H1 (cell line): ENCODE data around the gene PTGES3L. TPM values are rescaled to one million over a fixed set of nuclear protein-coding genes. Genes with fewer than 3 reads are reported as not detected.

ENCODE experiments used
- CTCF ChIA-PET: fragments of 300-600 bp; sonication (Branson Sonifier 250); formaldehyde crosslinking; loops from one replicate; lab custom pipeline; 2021; ENCODE audit not compliant: partially characterized antibody; lab: Charles Lee
- POLR2A ChIA-PET: fragments of 300-600 bp; sonication (Branson Sonifier 250); formaldehyde crosslinking; loops from one replicate; lab custom pipeline; 2021; ENCODE audit warnings: inconsistent platforms; ENCODE audit not compliant: partially characterized antibody; lab: Charles Lee
- DNase-seq, 2 experiments: peaks; one replicate each; pipeline versions ENCODE4 v3.0.0 to v3.0.0-alpha.2; 2010 to 2022; ENCODE audit warnings: low spot score in 2 of 2, low read depth in 1 of 2, mixed read lengths in 1 of 2
- FAIRE-seq: peaks from 2 replicates; lab custom pipeline; 2011; peaks lifted over from hg19 to GRCh38; lab: Jason Lieb, UNC
- H2AFZ ChIP-seq: 2 replicates; pipeline ENCODE4 v1.8.1; 2012; ENCODE audit warnings: low read length, inconsistent platforms
- H2AK5ac ChIP-seq: 2 replicates; pipeline ENCODE4 v1.6.1; 2013; ENCODE audit warnings: low read depth, low read length
- H2BK120ac ChIP-seq: replicated peaks from 2 replicates; pipeline ENCODE3; 2013; ENCODE audit warnings: low read depth, low read length, inconsistent platforms
- H2BK12ac ChIP-seq: 2 replicates; pipeline ENCODE4 v1.6.1; 2013; ENCODE audit warnings: low read depth, low read length
- H2BK15ac ChIP-seq: 2 replicates; pipeline ENCODE4 v1.6.1; 2013; ENCODE audit warnings: low read length
- H2BK20ac ChIP-seq: 2 replicates; pipeline ENCODE4 v1.6.1; 2013; ENCODE audit warnings: low read length
- H2BK5ac ChIP-seq: 2 replicates; pipeline ENCODE4 v1.6.1; 2013; ENCODE audit warnings: low read depth, low read length
- H3K14ac ChIP-seq: 2 replicates; pipeline ENCODE4 v1.6.1; 2013; ENCODE audit warnings: inconsistent platforms; ENCODE audit not compliant: insufficient read length
- H3K18ac ChIP-seq: 2 replicates; pipeline ENCODE4 v1.6.1; 2013; ENCODE audit warnings: low read length; ENCODE audit errors: extremely low read depth
- H3K23ac ChIP-seq: 2 replicates; pipeline ENCODE4 v1.6.1; 2013; ENCODE audit warnings: inconsistent platforms; ENCODE audit not compliant: insufficient read length
- H3K23me2 ChIP-seq: 2 replicates; pipeline ENCODE4 v1.6.1; 2013; ENCODE audit warnings: low read depth, low read length
- H3K27ac ChIP-seq: 2 replicates; pipeline ENCODE4 v1.6.1; 2011; ENCODE audit warnings: low read depth, low read length, inconsistent platforms
- H3K27me3 ChIP-seq, 4 experiments: replicated peaks in 1 of 4; 1 replicate in 1 of 4; 2 replicates in 3 of 4; pipeline versions ENCODE4 v1.6.1 to v1.8.1; 2011 to 2013; ENCODE audit warnings: low read length in 3 of 4, mild to moderate bottlenecking in 3 of 4, inconsistent platforms in 2 of 4, mixed read lengths in 2 of 4, moderate library complexity in 1 of 4; ENCODE audit not compliant: control insufficient read depth in 3 of 4, insufficient read depth in 3 of 4; ENCODE audit errors: extremely low read depth in 1 of 4
- H3K36me3 ChIP-seq, 4 experiments: 2 replicates each; pipeline versions ENCODE4 v1.6.1 to v1.8.1; 2011 to 2013; ENCODE audit warnings: mild to moderate bottlenecking in 4 of 4, low read length in 3 of 4, moderate library complexity in 2 of 4, control low read depth in 1 of 4, inconsistent platforms in 1 of 4; ENCODE audit not compliant: insufficient read depth in 4 of 4, control insufficient read depth in 2 of 4
- H3K4ac ChIP-seq: replicated peaks from 2 replicates; pipeline ENCODE3; 2013; ENCODE audit warnings: low read length, low read depth, mixed read lengths, inconsistent platforms; ENCODE audit not compliant: insufficient read length
- H3K4me1 ChIP-seq, 4 experiments: replicated peaks in 1 of 4; 1 replicate in 1 of 4; 2 replicates in 3 of 4; pipeline versions ENCODE4 v1.6.1 to v1.8.1; 2011 to 2013; ENCODE audit warnings: low read length in 3 of 4, inconsistent platforms in 2 of 4, mixed read lengths in 1 of 4; ENCODE audit not compliant: insufficient read depth in 4 of 4, control insufficient read depth in 3 of 4
- H3K4me2 ChIP-seq, 2 experiments: 2 replicates each; pipeline versions ENCODE4 v1.6.1 to v1.8.1; 2011 to 2013; ENCODE audit warnings: low read depth in 2 of 2, low read length in 2 of 2, control low read depth in 1 of 2, inconsistent platforms in 1 of 2, mild to moderate bottlenecking in 1 of 2; ENCODE audit not compliant: insufficient read depth in 1 of 2
- H3K4me3 ChIP-seq, 4 experiments: fragments of 200-600, 300-600 bp in 1 of 4; sonication (generic), shearing (Covaris generic), sonication (Bioruptor Twin) in 1 of 4; 2 replicates each; pipeline versions ENCODE4 v1.5.1 to v1.8.1; 2011 to 2016; ENCODE audit warnings: low read length in 4 of 4, low read depth in 3 of 4, control low read depth in 2 of 4, inconsistent platforms in 2 of 4, mild to moderate bottlenecking in 2 of 4, mixed read lengths in 1 of 4, moderate library complexity in 1 of 4; ENCODE audit not compliant: insufficient read depth in 2 of 4; ENCODE audit errors: extremely low read depth in 1 of 4
- H3K56ac ChIP-seq: replicated peaks from 2 replicates; pipeline ENCODE3; 2013; ENCODE audit warnings: low read depth, mild to moderate bottlenecking, mixed read lengths, low read length, inconsistent platforms; ENCODE audit not compliant: insufficient read length
- H3K79me1 ChIP-seq: 2 replicates; pipeline ENCODE4 v1.6.1; 2013; ENCODE audit warnings: low read depth, low read length, control low read depth
- H3K79me2 ChIP-seq, 2 experiments: 2 replicates each; pipeline versions ENCODE4 v1.6.1 to v1.8.1; 2012 to 2013; ENCODE audit warnings: low read length in 2 of 2, mild to moderate bottlenecking in 2 of 2, inconsistent platforms in 1 of 2; ENCODE audit not compliant: insufficient read depth in 2 of 2, control insufficient read depth in 1 of 2
- H3K9ac ChIP-seq, 4 experiments: replicated peaks in 1 of 4; 1 replicate in 1 of 4; 2 replicates in 3 of 4; pipeline versions ENCODE4 v1.6.1 to v1.8.1; 2011 to 2013; ENCODE audit warnings: low read depth in 3 of 4, low read length in 3 of 4, control low read depth in 2 of 4, mild to moderate bottlenecking in 2 of 4, moderate library complexity in 2 of 4, inconsistent platforms in 1 of 4; ENCODE audit errors: extremely low read depth in 1 of 4
- H3K9me3 ChIP-seq, 2 experiments: 2 replicates each; pipeline versions ENCODE4 v1.6.1 to v1.8.1; 2012 to 2013; ENCODE audit warnings: mild to moderate bottlenecking in 2 of 2, moderate library complexity in 2 of 2, control low read depth in 1 of 2, inconsistent platforms in 1 of 2, low read depth in 1 of 2, low read length in 1 of 2, mixed read lengths in 1 of 2; ENCODE audit not compliant: insufficient read depth in 2 of 2
- H4K20me1 ChIP-seq, 2 experiments: replicated peaks in 1 of 2; 2 replicates each; pipeline versions ENCODE3 to v1.8.1; 2011 to 2013; ENCODE audit warnings: inconsistent platforms in 2 of 2, low read length in 2 of 2, mild to moderate bottlenecking in 1 of 2; ENCODE audit not compliant: insufficient read depth in 2 of 2, control insufficient read depth in 1 of 2
- H4K5ac ChIP-seq: 2 replicates; pipeline ENCODE4 v1.6.1; 2013; ENCODE audit warnings: low read length, low read depth, mixed read lengths, inconsistent platforms; ENCODE audit not compliant: insufficient read length
- H4K8ac ChIP-seq: 2 replicates; pipeline ENCODE4 v1.8.0; 2013; ENCODE audit warnings: mild to moderate bottlenecking, moderate library complexity, low read length, inconsistent platforms; ENCODE audit not compliant: insufficient read depth; ENCODE audit errors: extremely low read depth
- H4K91ac ChIP-seq: replicated peaks from 2 replicates; pipeline ENCODE3; 2013; ENCODE audit warnings: low read length, mixed read lengths, inconsistent platforms; ENCODE audit not compliant: insufficient read length
- CHD2 ChIP-seq: IDR thresholded peaks from 2 replicates; pipeline ENCODE4 v1.6.1; 2012; ENCODE audit warnings: low read length, improper control_type of control experiment
- CTBP2 ChIP-seq: IDR thresholded peaks from 2 replicates; pipeline ENCODE4 v1.7.0; 2011; ENCODE audit warnings: borderline replicate concordance, mild to moderate bottlenecking, moderate library complexity, mixed read lengths, low read length; ENCODE audit not compliant: insufficient read depth, insufficient read length
- EZH2 ChIP-seq: fragments of 200-600 bp; sonication (generic); IDR thresholded peaks from 2 replicates; pipeline ENCODE4 v1.7.1; 2012; ENCODE audit warnings: low read depth, mild to moderate bottlenecking, moderate library complexity, low read length, inconsistent platforms; ENCODE audit not compliant: severe bottlenecking
- KDM1A ChIP-seq: fragments of 200-600, 300-600 bp; sonication (generic); IDR thresholded peaks from 2 replicates; pipeline ENCODE4 v1.7.1; 2016; ENCODE audit warnings: mild to moderate bottlenecking, low read length, borderline replicate concordance
- POU5F1 ChIP-seq: IDR thresholded peaks from 2 replicates; pipeline ENCODE4 v1.6.1; 2011; ENCODE audit warnings: low read depth, mild to moderate bottlenecking, low read length, moderate library complexity
- SIRT6 ChIP-seq: IDR thresholded peaks from one replicate; pipeline ENCODE4 v1.7.1; 2012; ENCODE audit warnings: low read length, inconsistent platforms
- SUZ12 ChIP-seq: fragments of 200-600 bp; sonication (generic); IDR thresholded peaks from 2 replicates; pipeline ENCODE4 v1.6.1; 2012; ENCODE audit warnings: mild to moderate bottlenecking, inconsistent platforms, low read length, moderate library complexity, mixed read lengths
- WGBS, 2 experiments: shearing (Covaris generic) in 1 of 2; methylation state at CpG; one replicate each; pipeline versions ENCODE4 v1.1.6 to v1.1.7; 2013 to 2015; ENCODE audit warnings: low lambda C conversion rate in 2 of 2, mixed read lengths in 2 of 2, inconsistent platforms in 1 of 2, low coverage in 1 of 2, missing lambda C conversion rate in 1 of 2; ENCODE audit not compliant: insufficient replicate concordance in 2 of 2, insufficient coverage in 1 of 2, insufficient read length in 1 of 2; ENCODE audit errors: extremely low coverage in 1 of 2, missing lambda C conversion rate in 1 of 2; 5-methylcytosine and 5-hydroxymethylcytosine counted together
- polyA plus RNA-seq, 7 experiments: library from polyadenylated mRNA; depleted of rRNA in 3 of 7; stranded (reverse) in 5 of 7; unstranded in 2 of 7; fragments of >200 nt in 5 of 7; fragments of 200-250 nt in 2 of 7; gene quantifications; 1 replicate in 5 of 7; 2 replicates in 1 of 7; 4 replicates in 1 of 7; pipeline versions ENCODE4 v1.2.1 to v1.2.3, GENCODE V29; 2011 to 2013; ENCODE audit warnings: missing spikeins in 2 of 7, mixed read lengths in 2 of 7
- total RNA-seq: library from RNA; stranded (reverse); fragmentation: NEBNext Ultra II Directional; extraction: Animal tissue kit (Norgen Biotek cat#: 25700); gene quantifications from 2 replicates; pipeline ENCODE4 v1.2.1, GENCODE V29; 2021
- TF ChIP-seq, protein P1 (sequence below): IDR thresholded peaks from 2 replicates; pipeline ENCODE4 v1.6.1; 2012; ENCODE audit warnings: low read length, inconsistent platforms
- TF ChIP-seq, protein P2 (sequence below): IDR thresholded peaks from 2 replicates; pipeline ENCODE4 v1.6.1; 2012; ENCODE audit warnings: inconsistent platforms

PTGES3L gene
- total and polyA plus RNA-seq, 2 of the 8 experiments (the other 6 are each of a cell fraction or from before 2014, with no cell fraction given), result 3.0 to 3.6 TPM

DNA sequence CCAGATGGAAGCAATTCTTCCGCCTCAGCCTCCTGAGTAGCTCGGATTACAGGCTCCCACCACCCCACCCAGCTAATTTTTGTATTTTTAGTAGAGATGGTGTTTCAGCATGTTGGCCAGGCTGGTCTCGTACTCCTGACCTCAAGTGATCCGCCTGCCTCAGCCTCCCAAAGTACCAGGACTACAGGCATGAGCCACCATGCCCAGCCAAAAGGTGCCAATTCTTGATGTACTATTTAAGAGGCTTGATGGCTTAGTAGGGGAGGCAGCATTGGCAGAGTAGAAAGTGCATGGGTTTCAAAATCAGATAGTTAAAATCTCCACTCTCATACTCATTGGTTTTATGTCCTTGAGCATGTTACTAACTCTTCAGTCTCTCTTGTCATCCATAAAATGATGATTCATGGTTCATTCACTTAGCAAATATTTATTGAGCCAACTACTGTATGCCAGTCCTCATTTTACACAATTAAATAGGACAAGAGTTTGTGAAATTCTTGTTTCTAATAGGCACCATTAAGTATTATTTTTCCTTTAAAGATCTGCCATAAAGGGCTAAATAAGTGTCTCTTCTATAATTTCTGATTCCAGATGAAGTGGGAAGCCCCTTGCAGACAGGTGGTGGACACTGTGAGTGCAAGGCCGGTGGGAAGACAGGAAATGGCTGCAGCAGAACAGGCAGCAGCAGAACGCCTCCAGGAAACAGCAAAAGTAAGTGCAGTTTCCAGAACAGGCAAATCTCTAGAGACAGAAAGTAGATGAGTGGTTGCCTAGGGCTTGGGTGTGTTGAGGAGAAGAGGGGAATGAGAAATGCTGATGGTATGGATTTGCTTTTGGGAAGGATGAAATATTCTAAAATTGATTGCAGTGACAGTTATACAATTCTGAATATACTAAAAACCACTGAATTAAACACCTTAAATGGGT, 10.1 kb upstream of the PTGES3L start:
- H3K4me3 ChIP-seq, result no peak overlapping the region
- H3K18ac ChIP-seq, result no peak overlapping the region
- CTCF ChIA-PET, result no interaction called here
- H3K4me2 ChIP-seq, result no peak overlapping the region
- no peaks in the 10 kb centered on the region for H3K23me2 ChIP-seq
- no peak overlapping the region for H2BK20ac ChIP-seq
- 87% methylated on average over 6 of the region's 6 CpGs; no CpG with 5 or more reads in 1 of the 2 experiments for WGBS, 2 experiments
- no peaks in the 10 kb centered on the region for H3K79me2 ChIP-seq
- H3K56ac ChIP-seq, result no peak overlapping the region
- H3K9ac ChIP-seq, result no peak overlapping the region
- no peaks in the 10 kb centered on the region for H3K79me1 ChIP-seq
- H3K27ac ChIP-seq, result no peak overlapping the region
- no peak overlapping the region for H2BK120ac ChIP-seq
- H2AK5ac ChIP-seq, result no peak overlapping the region
- no peaks in the 10 kb centered on the region for H3K4me1 ChIP-seq
- no peaks in the 10 kb centered on the region for H3K27me3 ChIP-seq
- H2BK5ac ChIP-seq, result no peak overlapping the region
- no peak overlapping the region for H4K5ac ChIP-seq
- peaks cover 17 to 49% (median 38%) of the 10 kb centered on the region in 4 experiments; a peak in 6 of 8 replicates for H3K36me3 ChIP-seq
- no peaks in the 10 kb centered on the region for H3K9me3 ChIP-seq
- no peak overlapping the region for H2BK15ac ChIP-seq
- no peak overlapping the region for H2AFZ ChIP-seq
- H2BK12ac ChIP-seq, result no peak overlapping the region
- no peak overlapping the region for H3K14ac ChIP-seq
- H3K23ac ChIP-seq, result no peak overlapping the region
- DNase-seq (no peak), FAIRE-seq (no peak)
- H3K4ac ChIP-seq, result no peak overlapping the region
- H4K20me1 ChIP-seq, result peaks cover 0 to 6% of the 10 kb centered on the region in 2 experiments
- POLR2A ChIA-PET, result interaction anchor here (0.6 to 7.1 kb wide), 3 partner anchors 7 to 12 kb away, joined by 3 to 57 read pairs (median 11); partner anchors contain the start of genes PTGES3L, RPL27 and RUNDC1
- H4K91ac ChIP-seq, result no peak overlapping the region
- no peak overlapping the region for H4K8ac ChIP-seq
- TF ChIP-seq EZH2 (no peak), KDM1A (no peak), POU5F1 (no peak), CTBP2 (no peak), CHD2 (no peak), SIRT6 (no peak), SUZ12 (no peak)
- TF ChIP-seq, protein P1, sequence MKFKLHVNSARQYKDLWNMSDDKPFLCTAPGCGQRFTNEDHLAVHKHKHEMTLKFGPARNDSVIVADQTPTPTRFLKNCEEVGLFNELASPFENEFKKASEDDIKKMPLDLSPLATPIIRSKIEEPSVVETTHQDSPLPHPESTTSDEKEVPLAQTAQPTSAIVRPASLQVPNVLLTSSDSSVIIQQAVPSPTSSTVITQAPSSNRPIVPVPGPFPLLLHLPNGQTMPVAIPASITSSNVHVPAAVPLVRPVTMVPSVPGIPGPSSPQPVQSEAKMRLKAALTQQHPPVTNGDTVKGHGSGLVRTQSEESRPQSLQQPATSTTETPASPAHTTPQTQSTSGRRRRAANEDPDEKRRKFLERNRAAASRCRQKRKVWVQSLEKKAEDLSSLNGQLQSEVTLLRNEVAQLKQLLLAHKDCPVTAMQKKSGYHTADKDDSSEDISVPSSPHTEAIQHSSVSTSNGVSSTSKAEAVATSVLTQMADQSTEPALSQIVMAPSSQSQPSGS, result no peak
- TF ChIP-seq, protein P2, sequence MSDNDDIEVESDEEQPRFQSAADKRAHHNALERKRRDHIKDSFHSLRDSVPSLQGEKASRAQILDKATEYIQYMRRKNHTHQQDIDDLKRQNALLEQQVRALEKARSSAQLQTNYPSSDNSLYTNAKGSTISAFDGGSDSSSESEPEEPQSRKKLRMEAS, result no peak
